Measurements from ENCODE around the gene RTBDN. TPM values are rescaled to one million over a fixed set of nuclear protein-coding genes. Genes with fewer than 3 reads are reported as not detected.

RTBDN gene
- total and polyA plus RNA-seq, 2 experiments from 2014 or later, result 4.1 to 4.6 TPM

DNA sequence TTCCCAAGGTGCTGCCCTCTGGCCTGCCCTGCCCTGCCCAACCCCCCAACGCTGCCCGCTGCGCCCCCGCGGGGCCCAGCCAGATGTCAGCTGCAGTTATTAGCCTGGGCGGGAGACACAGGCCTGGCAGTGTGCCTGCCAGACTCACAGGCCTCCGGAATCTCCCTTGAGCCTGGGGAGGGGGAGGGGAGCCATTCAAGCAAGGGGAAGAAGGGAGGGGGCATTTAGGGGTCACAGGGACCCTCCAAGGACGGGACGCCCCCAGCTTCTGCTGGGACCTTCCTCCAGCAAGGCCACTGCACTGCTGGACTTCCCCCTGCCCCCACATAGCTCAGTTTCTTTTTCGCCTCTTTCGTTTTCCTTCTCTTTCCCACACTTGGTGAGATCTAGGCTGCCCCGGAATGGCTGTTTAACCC is 45.7 kb downstream of the RTBDN start (continued):
- TF ChIP-seq POLR2AphosphoS5 (IDR thresholded peaks at IDR 0.05; ENCODE audit: low read depth), result 0 out of 2 replicates have a peak, but pooled peaks have one; percentile 27
- TF ChIP-seq JUNB (IDR thresholded peaks at IDR 0.05; ENCODE audit: unreplicated experiment), result no peak
- TF ChIP-seq EZH2phosphoT487 (IDR thresholded peaks at IDR 0.05; ENCODE audit: unreplicated experiment), result no peak
- TF ChIP-seq ZNF331 (CRISPR knock-in tag; IDR thresholded peaks at IDR 0.05; ENCODE audit: low read depth), result no peak
- TF ChIP-seq, protein P1, sequence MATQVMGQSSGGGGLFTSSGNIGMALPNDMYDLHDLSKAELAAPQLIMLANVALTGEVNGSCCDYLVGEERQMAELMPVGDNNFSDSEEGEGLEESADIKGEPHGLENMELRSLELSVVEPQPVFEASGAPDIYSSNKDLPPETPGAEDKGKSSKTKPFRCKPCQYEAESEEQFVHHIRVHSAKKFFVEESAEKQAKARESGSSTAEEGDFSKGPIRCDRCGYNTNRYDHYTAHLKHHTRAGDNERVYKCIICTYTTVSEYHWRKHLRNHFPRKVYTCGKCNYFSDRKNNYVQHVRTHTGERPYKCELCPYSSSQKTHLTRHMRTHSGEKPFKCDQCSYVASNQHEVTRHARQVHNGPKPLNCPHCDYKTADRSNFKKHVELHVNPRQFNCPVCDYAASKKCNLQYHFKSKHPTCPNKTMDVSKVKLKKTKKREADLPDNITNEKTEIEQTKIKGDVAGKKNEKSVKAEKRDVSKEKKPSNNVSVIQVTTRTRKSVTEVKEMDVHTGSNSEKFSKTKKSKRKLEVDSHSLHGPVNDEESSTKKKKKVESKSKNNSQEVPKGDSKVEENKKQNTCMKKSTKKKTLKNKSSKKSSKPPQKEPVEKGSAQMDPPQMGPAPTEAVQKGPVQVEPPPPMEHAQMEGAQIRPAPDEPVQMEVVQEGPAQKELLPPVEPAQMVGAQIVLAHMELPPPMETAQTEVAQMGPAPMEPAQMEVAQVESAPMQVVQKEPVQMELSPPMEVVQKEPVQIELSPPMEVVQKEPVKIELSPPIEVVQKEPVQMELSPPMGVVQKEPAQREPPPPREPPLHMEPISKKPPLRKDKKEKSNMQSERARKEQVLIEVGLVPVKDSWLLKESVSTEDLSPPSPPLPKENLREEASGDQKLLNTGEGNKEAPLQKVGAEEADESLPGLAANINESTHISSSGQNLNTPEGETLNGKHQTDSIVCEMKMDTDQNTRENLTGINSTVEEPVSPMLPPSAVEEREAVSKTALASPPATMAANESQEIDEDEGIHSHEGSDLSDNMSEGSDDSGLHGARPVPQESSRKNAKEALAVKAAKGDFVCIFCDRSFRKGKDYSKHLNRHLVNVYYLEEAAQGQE (IDR thresholded peaks at IDR 0.05; ENCODE audit: unreplicated experiment), result no peak

DNA sequence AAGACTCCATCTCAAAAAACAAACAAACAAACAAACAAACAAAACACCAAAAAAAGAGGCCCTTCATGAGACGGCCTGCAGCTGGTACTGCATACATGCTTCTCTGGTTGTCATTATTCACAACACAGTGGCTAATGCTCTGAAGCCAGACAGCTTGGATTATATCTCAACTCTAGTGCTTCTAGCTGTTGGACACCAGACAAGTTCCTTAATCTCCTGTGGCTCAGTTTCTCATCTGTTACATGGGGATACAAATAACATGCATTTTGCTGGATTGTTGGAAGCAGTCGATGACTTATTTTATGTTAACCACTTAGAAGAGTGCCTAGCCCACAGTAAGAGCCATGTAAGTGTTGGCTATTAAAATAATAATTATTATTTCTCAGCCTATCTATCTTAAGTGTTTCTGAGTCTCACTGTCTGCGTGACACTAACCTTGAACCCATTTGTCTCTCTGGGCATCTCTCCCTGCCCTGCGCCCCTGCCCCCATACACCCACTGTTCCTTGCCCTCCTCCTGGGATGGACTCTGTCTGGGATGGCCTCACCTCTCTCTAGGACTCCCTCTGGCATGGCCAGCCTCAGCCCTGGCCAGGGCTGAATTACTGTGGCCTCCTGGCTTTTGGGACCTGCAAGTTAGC is 46.2 kb downstream of the RTBDN start:
- peaks cover 32% of the 10 kb centered on the region; the same call in 1 of the 2 replicates for H3F3A ChIP-seq (replicated peaks; ENCODE audit: low read depth)
- H3K27ac Mint-ChIP-seq, result peak overlapping the region; percentile 75
- peaks cover 3% of the 10 kb centered on the region; the same call in 2 of the 3 replicates for H3K9me3 Mint-ChIP-seq
- peaks cover 26% of the 10 kb centered on the region for H3K27me3 ChIP-seq (ENCODE audit: insufficient read depth)
- H3K79me2 ChIP-seq (replicated peaks; ENCODE audit: insufficient read depth), result no peaks in the 10 kb centered on the region
- ATAC-seq (no peak), DNase-seq (ENCODE audit: low spot score) (no peak)
- H3K4me1 Mint-ChIP-seq, result peaks cover 27% of the 10 kb centered on the region
- H3K4me2 ChIP-seq, result peak overlapping the region; percentile 96
- H3K27me3 Mint-ChIP-seq (ENCODE audit: insufficient read depth, low read depth, poor library complexity), result peaks cover 34% of the 10 kb centered on the region
- H3K36me3 ChIP-seq (ENCODE audit: insufficient read depth), result no peaks in the 10 kb centered on the region
- H3K4me1 ChIP-seq (ENCODE audit: insufficient read depth), result peaks cover 35% of the 10 kb centered on the region
- H4K20me1 ChIP-seq (replicated peaks; ENCODE audit: insufficient read depth), result no peaks in the 10 kb centered on the region
- peak overlapping the region; percentile 83 for H3K4me3 ChIP-seq
- H3K4me3 Mint-ChIP-seq, result peak overlapping the region; percentile 79
- H3K9me2 ChIP-seq (ENCODE audit: insufficient read depth), result no peaks in the 10 kb centered on the region
- H3K36me3 Mint-ChIP-seq (ENCODE audit: low read depth), result no peaks in the 10 kb centered on the region; the same call in 2 of the 3 replicates
- 0 out of 2 replicates have a peak overlapping the region, but pooled peaks have one; percentile 19 for H3K27ac ChIP-seq (ENCODE audit: low read depth)
- 0 out of 2 replicates have a peak overlapping the region, but pooled peaks have one; percentile 5 for H2AFZ ChIP-seq
- no peak for TF ChIP-seq POLR2AphosphoS5 (IDR thresholded peaks at IDR 0.05; ENCODE audit: low read depth)
- TF ChIP-seq, protein P2, sequence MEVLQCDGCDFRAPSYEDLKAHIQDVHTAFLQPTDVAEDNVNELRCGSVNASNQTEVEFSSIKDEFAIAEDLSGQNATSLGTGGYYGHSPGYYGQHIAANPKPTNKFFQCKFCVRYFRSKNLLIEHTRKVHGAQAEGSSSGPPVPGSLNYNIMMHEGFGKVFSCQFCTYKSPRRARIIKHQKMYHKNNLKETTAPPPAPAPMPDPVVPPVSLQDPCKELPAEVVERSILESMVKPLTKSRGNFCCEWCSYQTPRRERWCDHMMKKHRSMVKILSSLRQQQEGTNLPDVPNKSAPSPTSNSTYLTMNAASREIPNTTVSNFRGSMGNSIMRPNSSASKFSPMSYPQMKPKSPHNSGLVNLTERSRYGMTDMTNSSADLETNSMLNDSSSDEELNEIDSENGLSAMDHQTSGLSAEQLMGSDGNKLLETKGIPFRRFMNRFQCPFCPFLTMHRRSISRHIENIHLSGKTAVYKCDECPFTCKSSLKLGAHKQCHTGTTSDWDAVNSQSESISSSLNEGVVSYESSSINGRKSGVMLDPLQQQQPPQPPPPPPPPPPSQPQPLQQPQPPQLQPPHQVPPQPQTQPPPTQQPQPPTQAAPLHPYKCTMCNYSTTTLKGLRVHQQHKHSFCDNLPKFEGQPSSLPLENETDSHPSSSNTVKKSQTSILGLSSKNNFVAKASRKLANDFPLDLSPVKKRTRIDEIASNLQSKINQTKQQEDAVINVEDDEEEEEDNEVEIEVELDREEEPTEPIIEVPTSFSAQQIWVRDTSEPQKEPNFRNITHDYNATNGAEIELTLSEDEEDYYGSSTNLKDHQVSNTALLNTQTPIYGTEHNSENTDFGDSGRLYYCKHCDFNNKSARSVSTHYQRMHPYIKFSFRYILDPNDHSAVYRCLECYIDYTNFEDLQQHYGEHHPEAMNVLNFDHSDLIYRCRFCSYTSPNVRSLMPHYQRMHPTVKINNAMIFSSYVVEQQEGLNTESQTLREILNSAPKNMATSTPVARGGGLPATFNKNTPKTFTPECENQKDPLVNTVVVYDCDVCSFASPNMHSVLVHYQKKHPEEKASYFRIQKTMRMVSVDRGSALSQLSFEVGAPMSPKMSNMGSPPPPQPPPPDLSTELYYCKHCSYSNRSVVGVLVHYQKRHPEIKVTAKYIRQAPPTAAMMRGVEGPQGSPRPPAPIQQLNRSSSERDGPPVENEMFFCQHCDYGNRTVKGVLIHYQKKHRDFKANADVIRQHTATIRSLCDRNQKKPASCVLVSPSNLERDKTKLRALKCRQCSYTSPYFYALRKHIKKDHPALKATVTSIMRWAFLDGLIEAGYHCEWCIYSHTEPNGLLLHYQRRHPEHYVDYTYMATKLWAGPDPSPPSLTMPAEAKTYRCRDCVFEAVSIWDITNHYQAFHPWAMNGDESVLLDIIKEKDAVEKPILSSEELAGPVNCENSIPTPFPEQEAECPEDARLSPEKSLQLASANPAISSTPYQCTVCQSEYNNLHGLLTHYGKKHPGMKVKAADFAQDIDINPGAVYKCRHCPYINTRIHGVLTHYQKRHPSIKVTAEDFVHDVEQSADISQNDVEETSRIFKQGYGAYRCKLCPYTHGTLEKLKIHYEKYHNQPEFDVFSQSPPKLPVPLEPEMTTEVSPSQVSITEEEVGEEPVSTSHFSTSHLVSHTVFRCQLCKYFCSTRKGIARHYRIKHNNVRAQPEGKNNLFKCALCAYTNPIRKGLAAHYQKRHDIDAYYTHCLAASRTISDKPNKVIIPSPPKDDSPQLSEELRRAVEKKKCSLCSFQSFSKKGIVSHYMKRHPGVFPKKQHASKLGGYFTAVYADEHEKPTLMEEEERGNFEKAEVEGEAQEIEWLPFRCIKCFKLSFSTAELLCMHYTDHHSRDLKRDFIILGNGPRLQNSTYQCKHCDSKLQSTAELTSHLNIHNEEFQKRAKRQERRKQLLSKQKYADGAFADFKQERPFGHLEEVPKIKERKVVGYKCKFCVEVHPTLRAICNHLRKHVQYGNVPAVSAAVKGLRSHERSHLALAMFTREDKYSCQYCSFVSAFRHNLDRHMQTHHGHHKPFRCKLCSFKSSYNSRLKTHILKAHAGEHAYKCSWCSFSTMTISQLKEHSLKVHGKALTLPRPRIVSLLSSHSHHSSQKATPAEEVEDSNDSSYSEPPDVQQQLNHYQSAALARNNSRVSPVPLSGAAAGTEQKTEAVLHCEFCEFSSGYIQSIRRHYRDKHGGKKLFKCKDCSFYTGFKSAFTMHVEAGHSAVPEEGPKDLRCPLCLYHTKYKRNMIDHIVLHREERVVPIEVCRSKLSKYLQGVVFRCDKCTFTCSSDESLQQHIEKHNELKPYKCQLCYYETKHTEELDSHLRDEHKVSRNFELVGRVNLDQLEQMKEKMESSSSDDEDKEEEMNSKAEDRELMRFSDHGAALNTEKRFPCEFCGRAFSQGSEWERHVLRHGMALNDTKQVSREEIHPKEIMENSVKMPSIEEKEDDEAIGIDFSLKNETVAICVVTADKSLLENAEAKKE (CRISPR knock-in tag; IDR thresholded peaks at IDR 0.05), result no peak
- TF ChIP-seq, protein P1 (IDR thresholded peaks at IDR 0.05; ENCODE audit: unreplicated experiment), result no peak
- TF ChIP-seq STAT1 (IDR thresholded peaks at IDR 0.05; ENCODE audit: unreplicated experiment), result no peak
- TF ChIP-seq CREB1 (CRISPR knock-in tag; IDR thresholded peaks at IDR 0.05; ENCODE audit: low read depth), result no peak
- TF ChIP-seq, protein P3, sequence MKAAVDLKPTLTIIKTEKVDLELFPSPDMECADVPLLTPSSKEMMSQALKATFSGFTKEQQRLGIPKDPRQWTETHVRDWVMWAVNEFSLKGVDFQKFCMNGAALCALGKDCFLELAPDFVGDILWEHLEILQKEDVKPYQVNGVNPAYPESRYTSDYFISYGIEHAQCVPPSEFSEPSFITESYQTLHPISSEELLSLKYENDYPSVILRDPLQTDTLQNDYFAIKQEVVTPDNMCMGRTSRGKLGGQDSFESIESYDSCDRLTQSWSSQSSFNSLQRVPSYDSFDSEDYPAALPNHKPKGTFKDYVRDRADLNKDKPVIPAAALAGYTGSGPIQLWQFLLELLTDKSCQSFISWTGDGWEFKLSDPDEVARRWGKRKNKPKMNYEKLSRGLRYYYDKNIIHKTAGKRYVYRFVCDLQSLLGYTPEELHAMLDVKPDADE (IDR thresholded peaks at IDR 0.05), result no peak
- TF ChIP-seq JUNB (IDR thresholded peaks at IDR 0.05; ENCODE audit: unreplicated experiment), result no peak

Data from GM23338 (cell line).